HepG2 (cell line): Measurements from ENCODE around the gene CLDN18. TPM values are rescaled to one million over a fixed set of nuclear protein-coding genes. Genes with fewer than 3 reads are reported as not detected.

ENCODE experiments used
- ATAC-seq: fragments of 200-7000 bp; cut with Tn5 transposase; 3 replicates; pipeline ENCODE4 v1.9.1; 2020; ENCODE audit warnings: mild to moderate bottlenecking, moderate library complexity
- BruUV-seq: library from RNA; stranded (reverse); fragments of 400-500 nt; replicated peaks from 2 replicates; lab custom pipeline; 2021; lab: Mats Ljungman, UMichigan
- CTCF ChIA-PET: fragments of 300-600 bp; formaldehyde crosslinking; extraction: SDS; loops from one replicate; lab custom pipeline; 2021; ENCODE audit warnings: low total read pairs, inconsistent platforms, low intra/inter-chr PET ratio; lab: Yijun Ruan, JAX
- POLR2A ChIA-PET: fragments of 350-600 bp; sonication (Branson Sonifier 250); formaldehyde crosslinking; loops from one replicate; lab custom pipeline; 2020; ENCODE audit warnings: antibody characterized with exemption, inconsistent platforms; lab: Yijun Ruan, JAX
- DNase-seq: peaks from one replicate; pipeline ENCODE4 v3.0.0-alpha.2; 2015; ENCODE audit warnings: low spot score
- FAIRE-seq: peaks from 3 replicates; lab custom pipeline; 2011; peaks lifted over from hg19 to GRCh38; lab: Jason Lieb, UNC
- H2AFZ ChIP-seq: one replicate; pipeline ENCODE4 v1.6.1; 2011; ENCODE audit warnings: low read length, inconsistent platforms
- H3K27ac ChIP-seq: fragments of 300-600 bp; 3 replicates; pipeline ENCODE4 v1.8.0; 2011; ENCODE audit warnings: mixed run types, mild to moderate bottlenecking, mixed read lengths, low read length, inconsistent platforms; ENCODE audit not compliant: insufficient read depth; ENCODE audit errors: extremely low read length
- H3K27me3 ChIP-seq, 2 experiments: fragments of 200-600 bp in 1 of 2; 2 replicates in 1 of 2; 3 replicates in 1 of 2; pipeline versions ENCODE4 v1.6.0 to v1.8.0; 2011; ENCODE audit warnings: low read length in 2 of 2, mild to moderate bottlenecking in 2 of 2, moderate library complexity in 2 of 2, inconsistent platforms in 1 of 2; ENCODE audit not compliant: insufficient read depth in 2 of 2, control insufficient read depth in 1 of 2
- H3K36me3 ChIP-seq, 2 experiments: fragments of 200-600 bp in 1 of 2; replicated peaks in 1 of 2; 2 replicates in 1 of 2; 3 replicates in 1 of 2; pipeline versions ENCODE4 v1.5.1 to v1.8.0; 2011; ENCODE audit warnings: low read length in 2 of 2, inconsistent platforms in 1 of 2; ENCODE audit not compliant: insufficient read depth in 2 of 2, control insufficient read depth in 1 of 2
- H3K4me1 ChIP-seq: 2 replicates; pipeline ENCODE4 v1.5.1; 2012; ENCODE audit warnings: low read length, inconsistent platforms; ENCODE audit not compliant: insufficient read depth
- H3K4me2 ChIP-seq: 2 replicates; pipeline ENCODE4 v1.6.0; 2011; ENCODE audit warnings: low read depth, low read length, inconsistent platforms
- H3K4me3 ChIP-seq, 3 experiments: fragments of 200-600 bp in 1 of 3; sonication (generic), shearing (Covaris generic) in 1 of 3; replicated peaks in 1 of 3; 2 replicates each; pipeline ENCODE4 v1.5.1; 2011 to 2016; ENCODE audit warnings: low read length in 3 of 3, inconsistent platforms in 2 of 3, low read depth in 2 of 3, mild to moderate bottlenecking in 2 of 3, control low read depth in 1 of 3, mixed read lengths in 1 of 3; ENCODE audit not compliant: insufficient read depth in 1 of 3
- H3K79me2 ChIP-seq: one replicate; pipeline ENCODE4 v1.6.1; 2011; ENCODE audit warnings: low read length, inconsistent platforms; ENCODE audit not compliant: insufficient read depth
- H3K9ac ChIP-seq: 2 replicates; pipeline ENCODE4 v1.6.0; 2011; ENCODE audit warnings: mild to moderate bottlenecking, low read depth, low read length, inconsistent platforms; ENCODE audit not compliant: insufficient read depth
- H3K9me3 ChIP-seq: 2 replicates; pipeline ENCODE4 v1.5.1; 2012; ENCODE audit warnings: mild to moderate bottlenecking, low read length
- H4K20me1 ChIP-seq: 2 replicates; pipeline ENCODE4 v1.6.0; 2011; ENCODE audit warnings: inconsistent platforms, mild to moderate bottlenecking, low read length, moderate library complexity; ENCODE audit not compliant: insufficient read depth
- ATF1 ChIP-seq: IDR thresholded peaks from 2 replicates; pipeline ENCODE4 v1.6.1; 2016; ENCODE audit warnings: mild to moderate bottlenecking, control low read depth
- CAMTA2 ChIP-seq: sonication (generic); formaldehyde crosslinking; IDR thresholded peaks from 2 replicates; pipeline ENCODE4 v1.4.0; 2020; ENCODE audit warnings: mild to moderate bottlenecking, missing genetic modification reagents, borderline replicate concordance
- FOXK1 ChIP-seq: sonication (generic); formaldehyde crosslinking; IDR thresholded peaks from 2 replicates; pipeline ENCODE4 v1.4.0; 2020; ENCODE audit warnings: low read depth, missing genetic modification reagents, borderline replicate concordance
- HOXA3 ChIP-seq: sonication (generic); formaldehyde crosslinking; IDR thresholded peaks from 2 replicates; pipeline ENCODE4 v1.5.0; 2020; ENCODE audit warnings: missing genetic modification reagents
- IKZF1 ChIP-seq: fragments of 450-650 bp; IDR thresholded peaks from 2 replicates; pipeline ENCODE4 v1.7.1; 2016
- KMT2A ChIP-seq: sonication (generic); formaldehyde crosslinking; IDR thresholded peaks from 2 replicates; pipeline ENCODE4 v1.4.0; 2020; ENCODE audit warnings: missing genetic modification reagents
- MAFF ChIP-seq: IDR thresholded peaks from 2 replicates; pipeline ENCODE4 v1.6.1; 2011; ENCODE audit warnings: low read depth, low read length, improper control_type of control experiment
- SMAD3 ChIP-seq: sonication (generic); formaldehyde crosslinking; IDR thresholded peaks from 2 replicates; pipeline ENCODE4 v1.4.0; 2020; ENCODE audit warnings: missing genetic modification reagents
- ZBTB20 ChIP-seq: sonication (generic); formaldehyde crosslinking; IDR thresholded peaks from 2 replicates; pipeline ENCODE4 v1.8.1; 2023; ENCODE audit warnings: missing genetic modification reagents, low read depth, mild to moderate bottlenecking, borderline replicate concordance
- ZFY ChIP-seq: sonication (generic); formaldehyde crosslinking; IDR thresholded peaks from 2 replicates; pipeline ENCODE4 v1.4.0; 2020; ENCODE audit warnings: missing genetic modification reagents
- ZNF17 ChIP-seq: sonication (generic); formaldehyde crosslinking; IDR thresholded peaks from 2 replicates; pipeline ENCODE4 v1.5.0; 2020; ENCODE audit warnings: mild to moderate bottlenecking, missing genetic modification reagents
- ZNF224 ChIP-seq: sonication (generic); formaldehyde crosslinking; IDR thresholded peaks from 2 replicates; pipeline ENCODE4 v1.5.0; 2020; ENCODE audit warnings: mild to moderate bottlenecking, missing genetic modification reagents
- ZNF652 ChIP-seq: IDR thresholded peaks from 2 replicates; pipeline ENCODE4 v1.6.1; 2016; ENCODE audit warnings: low read depth, borderline replicate concordance
- ZSCAN9 ChIP-seq: IDR thresholded peaks from 2 replicates; pipeline ENCODE4 v1.6.1; 2016; ENCODE audit warnings: borderline replicate concordance
- in situ Hi-C: cut with HindIII; loops from 2 replicates; pipeline ENCODE4 v1.10.0; 2017; ENCODE audit warnings: low pct_unique_long_range_greater_than_20kb; ENCODE audit not compliant: extremely low pct_ligation_motif_present
- intact Hi-C: fragments of 100-400 bp; cut with micrococcal nuclease; formaldehyde crosslinking; loops from one replicate; pipeline ENCODE4 v1.10.0; 2022; ENCODE audit not compliant: unreplicated experiment
- polyA plus RNA-seq, 8 experiments: library from polyadenylated mRNA; depleted of rRNA in 3 of 8; stranded (reverse) in 7 of 8; unstranded in 1 of 8; fragments of >200 nt; fragmentation: Illumina TruSeq in 4 of 8; extraction: Trizol in 4 of 8; gene quantifications; 2 replicates each; pipeline versions ENCODE4 v1.2.1 to v1.2.3, GENCODE V29; 2011 to 2016; ENCODE audit warnings: low read depth in 4 of 8, missing spikeins in 1 of 8, mixed read lengths in 1 of 8; ENCODE audit not compliant: insufficient read depth in 1 of 8
- total RNA-seq, 5 experiments: library from RNA; depleted of rRNA; stranded (reverse); fragments of >200 nt; fragmentation: Illumina TruSeq; extraction: Trizol; gene quantifications; 2 replicates each; pipeline ENCODE4 v1.2.3, GENCODE V29; 2016; ENCODE audit warnings: low read depth in 1 of 5
- TF ChIP-seq, protein P1 (sequence below): sonication (generic); formaldehyde crosslinking; IDR thresholded peaks from 2 replicates; pipeline ENCODE4; 2020; ENCODE audit warnings: missing genetic modification reagents, mild to moderate bottlenecking, borderline replicate concordance
- TF ChIP-seq, protein P2 (sequence below): sonication (generic); formaldehyde crosslinking; IDR thresholded peaks from 2 replicates; pipeline ENCODE4 v1.4.0; 2020; ENCODE audit warnings: mild to moderate bottlenecking, missing genetic modification reagents
- TF ChIP-seq, protein P3 (sequence below): IDR thresholded peaks from 2 replicates; pipeline ENCODE4 v1.6.1; 2016; ENCODE audit warnings: low read depth, missing genetic modification reagents, missing compliant biosample characterization

CLDN18 gene
- total and polyA plus RNA-seq, 2 of the 13 experiments (the other 11 are each of a cell fraction or from before 2014, with no cell fraction given) = not detected

DNA sequence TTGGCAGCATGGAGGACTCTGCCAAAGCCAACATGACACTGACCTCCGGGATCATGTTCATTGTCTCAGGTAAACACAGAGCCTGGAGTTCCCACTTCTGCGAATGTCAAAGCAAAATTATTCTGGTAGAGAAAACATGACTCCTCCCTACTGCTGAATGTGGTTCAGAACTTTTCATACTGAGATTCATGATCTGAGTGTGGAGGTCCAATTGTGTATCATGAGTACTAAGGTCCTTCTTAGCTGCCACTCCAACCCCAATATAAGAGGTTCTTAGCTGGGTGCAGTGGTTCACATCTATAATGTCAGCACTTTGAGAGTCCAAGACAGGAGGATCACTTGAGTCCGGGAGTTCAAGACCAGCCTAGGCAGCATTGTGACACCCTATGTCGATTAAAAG is 13.8 kb downstream of the CLDN18 start (continued):
- TF ChIP-seq, protein P1, sequence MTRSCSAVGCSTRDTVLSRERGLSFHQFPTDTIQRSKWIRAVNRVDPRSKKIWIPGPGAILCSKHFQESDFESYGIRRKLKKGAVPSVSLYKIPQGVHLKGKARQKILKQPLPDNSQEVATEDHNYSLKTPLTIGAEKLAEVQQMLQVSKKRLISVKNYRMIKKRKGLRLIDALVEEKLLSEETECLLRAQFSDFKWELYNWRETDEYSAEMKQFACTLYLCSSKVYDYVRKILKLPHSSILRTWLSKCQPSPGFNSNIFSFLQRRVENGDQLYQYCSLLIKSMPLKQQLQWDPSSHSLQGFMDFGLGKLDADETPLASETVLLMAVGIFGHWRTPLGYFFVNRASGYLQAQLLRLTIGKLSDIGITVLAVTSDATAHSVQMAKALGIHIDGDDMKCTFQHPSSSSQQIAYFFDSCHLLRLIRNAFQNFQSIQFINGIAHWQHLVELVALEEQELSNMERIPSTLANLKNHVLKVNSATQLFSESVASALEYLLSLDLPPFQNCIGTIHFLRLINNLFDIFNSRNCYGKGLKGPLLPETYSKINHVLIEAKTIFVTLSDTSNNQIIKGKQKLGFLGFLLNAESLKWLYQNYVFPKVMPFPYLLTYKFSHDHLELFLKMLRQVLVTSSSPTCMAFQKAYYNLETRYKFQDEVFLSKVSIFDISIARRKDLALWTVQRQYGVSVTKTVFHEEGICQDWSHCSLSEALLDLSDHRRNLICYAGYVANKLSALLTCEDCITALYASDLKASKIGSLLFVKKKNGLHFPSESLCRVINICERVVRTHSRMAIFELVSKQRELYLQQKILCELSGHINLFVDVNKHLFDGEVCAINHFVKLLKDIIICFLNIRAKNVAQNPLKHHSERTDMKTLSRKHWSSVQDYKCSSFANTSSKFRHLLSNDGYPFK (CRISPR knock-in tag) = no peak
- TF ChIP-seq ZNF224 (no peak), ZSCAN9 (CRISPR knock-in tag) (no peak), MAFF (no peak), HOXA3 (CRISPR knock-in tag) (no peak), ZNF17 (CRISPR knock-in tag) (no peak)

DNA sequence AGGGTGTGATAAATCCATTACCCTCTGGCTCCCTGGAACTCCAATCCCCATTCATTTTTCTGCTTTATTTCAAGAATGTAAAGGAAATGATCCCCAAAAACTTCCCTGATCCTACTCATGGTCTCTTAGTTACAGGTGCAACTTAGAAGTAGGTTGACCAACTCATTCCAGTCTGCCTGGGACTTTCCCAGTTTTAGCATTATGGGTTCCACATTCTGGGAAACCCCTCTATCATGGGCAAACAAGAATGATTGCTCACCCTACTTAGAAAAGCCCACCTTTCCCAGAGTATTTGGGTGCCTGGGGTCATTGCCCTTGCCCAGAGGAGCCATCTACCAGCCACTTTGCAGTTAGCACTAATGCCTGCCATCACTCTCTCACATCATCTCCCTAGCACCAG is 15.6 kb downstream of the CLDN18 start:
- Histone ChIP-seq H3K36me3 (no peaks in the 10 kb centered on the region), H3K4me1 (no peaks in the 10 kb centered on the region), H3K4me2 (no peak overlapping the region), H4K20me1 (no peaks in the 10 kb centered on the region), H3K4me3 (no peak overlapping the region), H3K27ac (no peak overlapping the region), H2AFZ (no peak overlapping the region), H3K27me3 (no peaks in the 10 kb centered on the region), H3K9me3 (no peaks in the 10 kb centered on the region), H3K79me2 (no peaks in the 10 kb centered on the region), H3K9ac (no peak overlapping the region)
- intact Hi-C loops (no loop called here), in situ Hi-C loops (no loop called here)
- ATAC-seq (no peak), DNase-seq (no peak), FAIRE-seq (no peak)
- POLR2A ChIA-PET = no interaction called here
- CTCF ChIA-PET = no interaction called here
- BruUV-seq = no TSS peak
- no peak for TF ChIP-seq KMT2A (CRISPR knock-in tag)
- TF ChIP-seq IKZF1 = no peak
- no peak for TF ChIP-seq CAMTA2 (CRISPR knock-in tag)
- no peak for TF ChIP-seq ZFY (CRISPR knock-in tag)
- no peak for TF ChIP-seq FOXK1 (CRISPR knock-in tag)
- TF ChIP-seq, protein P2, sequence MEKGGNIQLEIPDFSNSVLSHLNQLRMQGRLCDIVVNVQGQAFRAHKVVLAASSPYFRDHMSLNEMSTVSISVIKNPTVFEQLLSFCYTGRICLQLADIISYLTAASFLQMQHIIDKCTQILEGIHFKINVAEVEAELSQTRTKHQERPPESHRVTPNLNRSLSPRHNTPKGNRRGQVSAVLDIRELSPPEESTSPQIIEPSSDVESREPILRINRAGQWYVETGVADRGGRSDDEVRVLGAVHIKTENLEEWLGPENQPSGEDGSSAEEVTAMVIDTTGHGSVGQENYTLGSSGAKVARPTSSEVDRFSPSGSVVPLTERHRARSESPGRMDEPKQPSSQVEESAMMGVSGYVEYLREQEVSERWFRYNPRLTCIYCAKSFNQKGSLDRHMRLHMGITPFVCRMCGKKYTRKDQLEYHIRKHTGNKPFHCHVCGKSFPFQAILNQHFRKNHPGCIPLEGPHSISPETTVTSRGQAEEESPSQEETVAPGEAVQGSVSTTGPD (CRISPR knock-in tag) = no peak
- no peak for TF ChIP-seq SMAD3 (CRISPR knock-in tag)
- TF ChIP-seq ZNF652 = no peak
- no peak for TF ChIP-seq ATF1 (CRISPR knock-in tag)
- TF ChIP-seq, protein P3, sequence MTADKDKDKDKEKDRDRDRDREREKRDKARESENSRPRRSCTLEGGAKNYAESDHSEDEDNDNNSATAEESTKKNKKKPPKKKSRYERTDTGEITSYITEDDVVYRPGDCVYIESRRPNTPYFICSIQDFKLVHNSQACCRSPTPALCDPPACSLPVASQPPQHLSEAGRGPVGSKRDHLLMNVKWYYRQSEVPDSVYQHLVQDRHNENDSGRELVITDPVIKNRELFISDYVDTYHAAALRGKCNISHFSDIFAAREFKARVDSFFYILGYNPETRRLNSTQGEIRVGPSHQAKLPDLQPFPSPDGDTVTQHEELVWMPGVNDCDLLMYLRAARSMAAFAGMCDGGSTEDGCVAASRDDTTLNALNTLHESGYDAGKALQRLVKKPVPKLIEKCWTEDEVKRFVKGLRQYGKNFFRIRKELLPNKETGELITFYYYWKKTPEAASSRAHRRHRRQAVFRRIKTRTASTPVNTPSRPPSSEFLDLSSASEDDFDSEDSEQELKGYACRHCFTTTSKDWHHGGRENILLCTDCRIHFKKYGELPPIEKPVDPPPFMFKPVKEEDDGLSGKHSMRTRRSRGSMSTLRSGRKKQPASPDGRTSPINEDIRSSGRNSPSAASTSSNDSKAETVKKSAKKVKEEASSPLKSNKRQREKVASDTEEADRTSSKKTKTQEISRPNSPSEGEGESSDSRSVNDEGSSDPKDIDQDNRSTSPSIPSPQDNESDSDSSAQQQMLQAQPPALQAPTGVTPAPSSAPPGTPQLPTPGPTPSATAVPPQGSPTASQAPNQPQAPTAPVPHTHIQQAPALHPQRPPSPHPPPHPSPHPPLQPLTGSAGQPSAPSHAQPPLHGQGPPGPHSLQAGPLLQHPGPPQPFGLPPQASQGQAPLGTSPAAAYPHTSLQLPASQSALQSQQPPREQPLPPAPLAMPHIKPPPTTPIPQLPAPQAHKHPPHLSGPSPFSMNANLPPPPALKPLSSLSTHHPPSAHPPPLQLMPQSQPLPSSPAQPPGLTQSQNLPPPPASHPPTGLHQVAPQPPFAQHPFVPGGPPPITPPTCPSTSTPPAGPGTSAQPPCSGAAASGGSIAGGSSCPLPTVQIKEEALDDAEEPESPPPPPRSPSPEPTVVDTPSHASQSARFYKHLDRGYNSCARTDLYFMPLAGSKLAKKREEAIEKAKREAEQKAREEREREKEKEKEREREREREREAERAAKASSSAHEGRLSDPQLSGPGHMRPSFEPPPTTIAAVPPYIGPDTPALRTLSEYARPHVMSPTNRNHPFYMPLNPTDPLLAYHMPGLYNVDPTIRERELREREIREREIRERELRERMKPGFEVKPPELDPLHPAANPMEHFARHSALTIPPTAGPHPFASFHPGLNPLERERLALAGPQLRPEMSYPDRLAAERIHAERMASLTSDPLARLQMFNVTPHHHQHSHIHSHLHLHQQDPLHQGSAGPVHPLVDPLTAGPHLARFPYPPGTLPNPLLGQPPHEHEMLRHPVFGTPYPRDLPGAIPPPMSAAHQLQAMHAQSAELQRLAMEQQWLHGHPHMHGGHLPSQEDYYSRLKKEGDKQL (CRISPR knock-in tag) = no peak
- no peak for TF ChIP-seq ZBTB20
